Measurements from ENCODE around the gene DNAH3.

GRCh38 chr16:20952139-20952920, 198.3 kb downstream of the DNAH3 start:
- TF ChIP-seq POLR2A (IDR thresholded peaks at IDR 0.05; ENCODE audit: low read length) (no peak), GATA1 (IDR thresholded peaks at IDR 0.05; ENCODE audit: low read depth, low read length) (no peak)

Measured in erythroblast (primary cell).